Measurements from ENCODE around the gene SLC25A11. TPM values are rescaled to one million over a fixed set of nuclear protein-coding genes. Genes with fewer than 3 reads are reported as not detected.

Gene SLC25A11
- total RNA-seq, 1 donor from 2014 or later: 45.7 TPM

GRCh38 chr17:4950075-4950745 lies 10.4 kb upstream of the SLC25A11 start:
- Histone ChIP-seq H3K27me3 (no peaks in the 10 kb centered on the region), H3K27ac (peak overlapping the region; percentile 95), H3K4me3 (peak overlapping the region; percentile 91 to 99), H3K9me3 (no peaks in the 10 kb centered on the region), H3K4me1 (peaks cover 34% of the 10 kb centered on the region), H3K36me3 (peaks cover 0 to 15% of the 10 kb centered on the region in 2 donors)
- intact Hi-C loops (cut with DNase I): no loop called here
- DNase-seq (ENCODE audit: extremely low spot score in 2 of 2): no peak
- TF ChIP-seq POLR2AphosphoS5 (IDR thresholded peaks at IDR 0.05; ENCODE audit: insufficient read depth in 1 of 2, low read depth in 1 of 2): peak in 1 of 2 donors; percentile 51
- TF ChIP-seq POLR2A (IDR thresholded peaks at IDR 0.05): no peak

- no peaks in the 10 kb centered on the region for H3K9me3 ChIP-seq
- H3K27me3 ChIP-seq: no peaks in the 10 kb centered on the region
- H3K27ac ChIP-seq: peak overlapping the region; percentile 95
- peak overlapping the region; percentile 91 to 99 for H3K4me3 ChIP-seq
- H3K4me1 ChIP-seq: peaks cover 41% of the 10 kb centered on the region
- intact Hi-C loops (cut with DNase I): loop anchor here (5.0 kb wide), 1 partner anchor 48 kb away; the partner anchor contains the start of genes INCA1 and KIF1C
- H3K36me3 ChIP-seq: peaks cover 0 to 17% of the 10 kb centered on the region in 2 donors
- peak in 1 of 2 donors; percentile 61 for TF ChIP-seq POLR2AphosphoS5 (IDR thresholded peaks at IDR 0.05; ENCODE audit: insufficient read depth in 1 of 2, low read depth in 1 of 2)
- no peak for TF ChIP-seq CTCF (IDR thresholded peaks at IDR 0.05)
- TF ChIP-seq POLR2A (IDR thresholded peaks at IDR 0.05): no peak
- DNase-seq (ENCODE audit: extremely low spot score in 2 of 2): no peak
Observed at GRCh38 chr17:4949321-4950074, 9.7 kb upstream of the SLC25A11 start.

GRCh38 chr17:4948931-4949320 lies 9.1 kb upstream of the SLC25A11 start:
- peak overlapping the region; percentile 91 to 99 for H3K4me3 ChIP-seq
- peaks cover 45% of the 10 kb centered on the region for H3K4me1 ChIP-seq
- H3K36me3 ChIP-seq: peaks cover 0 to 20% of the 10 kb centered on the region in 2 donors
- peak overlapping the region; percentile 95 for H3K27ac ChIP-seq
- H3K9me3 ChIP-seq: no peaks in the 10 kb centered on the region
- no peak for DNase-seq (ENCODE audit: extremely low spot score in 2 of 2)
- TF ChIP-seq POLR2A (IDR thresholded peaks at IDR 0.05) (peak in 1 of 2 donors; percentile 55), POLR2AphosphoS5 (IDR thresholded peaks at IDR 0.05; ENCODE audit: insufficient read depth in 1 of 2, low read depth in 1 of 2) (no peak)
- intact Hi-C loops (cut with DNase I): loop anchor here (5.0 kb wide), 1 partner anchor 48 kb away; the partner anchor contains the start of genes INCA1 and KIF1C
- no peaks in the 10 kb centered on the region for H3K27me3 ChIP-seq

GRCh38 chr17:4948166-4948930 lies 8.5 kb upstream of the SLC25A11 start, which contains the start of gene PFN1:
Gene PFN1 (minus strand): TSS chr17:4948530. CDS start chr17:4948394, 136 bp downstream.
- DNase-seq (ENCODE audit: extremely low spot score in 2 of 2): no peak
- intact Hi-C loops (cut with DNase I): loop anchor here (5.0 kb wide), 1 partner anchor 49 kb away; the partner anchor contains the start of genes INCA1 and KIF1C
- no peaks in the 10 kb centered on the region for H3K27me3 ChIP-seq
- peak within 1 kb of the TSS; percentile 95 for H3K27ac ChIP-seq
- TF ChIP-seq POLR2AphosphoS5 (IDR thresholded peaks at IDR 0.05; ENCODE audit: insufficient read depth in 1 of 2, low read depth in 1 of 2): peak; percentile 49 to 56
- no peak for TF ChIP-seq CTCF (IDR thresholded peaks at IDR 0.05)
- peak in 1 of 2 donors; percentile 93 for TF ChIP-seq POLR2A (IDR thresholded peaks at IDR 0.05)
- H3K4me3 ChIP-seq: peak within 1 kb of the TSS; percentile 91 to 99
- H3K4me1 ChIP-seq: peaks cover 40% of the 10 kb centered on the region
- peaks cover 0 to 22% of the 10 kb centered on the region in 2 donors for H3K36me3 ChIP-seq
- H3K9me3 ChIP-seq: no peaks in the 10 kb centered on the region

GRCh38 chr17:4947411-4948165 lies 7.7 kb upstream of the SLC25A11 start:
- H3K36me3 ChIP-seq: peaks cover 0 to 30% of the 10 kb centered on the region in 2 donors
- no peaks in the 10 kb centered on the region for H3K27me3 ChIP-seq
- intact Hi-C loops (cut with DNase I): loop anchor here (5.0 kb wide), 1 partner anchor 50 kb away; the partner anchor contains the start of genes INCA1 and KIF1C
- H3K9me3 ChIP-seq: no peaks in the 10 kb centered on the region
- peaks cover 40% of the 10 kb centered on the region for H3K4me1 ChIP-seq
- no peak for DNase-seq (ENCODE audit: extremely low spot score in 2 of 2)
- H3K27ac ChIP-seq: peak overlapping the region; percentile 95
- peak overlapping the region; percentile 91 to 99 for H3K4me3 ChIP-seq
- TF ChIP-seq POLR2AphosphoS5 (IDR thresholded peaks at IDR 0.05; ENCODE audit: insufficient read depth in 1 of 2, low read depth in 1 of 2) (peak in 1 of 2 donors; percentile 72), POLR2A (IDR thresholded peaks at IDR 0.05) (peak in 1 of 2 donors; percentile 19), CTCF (IDR thresholded peaks at IDR 0.05) (no peak)

Data from vagina (tissue), 2 donors.